HL-60 (cell line): ENCODE measurements around the gene PSG7.
"Not testable (repeated sequence)": the region's sequence is repeated elsewhere in the genome, so short reads cannot be mapped to it uniquely, and the experiment has no call there.

Source experiments
- DNase-seq, 2 experiments: peaks; one replicate each; pipeline ENCODE4 v3.0.0-alpha.2; 2010 to 2020; ENCODE audit warnings: low read depth in 1 of 2, low spot score in 1 of 2
- H3K27ac ChIP-seq: fragments of 250-450 bp; sonication (Bioruptor Pico); replicated peaks from 2 replicates; pipeline ENCODE4 v1.5.1; 2020; ENCODE audit warnings: mild to moderate bottlenecking, moderate library complexity
- H3K27me3 ChIP-seq: fragments of 250-450 bp; sonication (Bioruptor Pico); 2 replicates; pipeline ENCODE4 v1.5.1; 2021; ENCODE audit warnings: mild to moderate bottlenecking, moderate library complexity; ENCODE audit not compliant: insufficient read depth, poor library complexity, severe bottlenecking
- H3K4me3 ChIP-seq: replicated peaks from 2 replicates; pipeline ENCODE4 v1.5.1; 2011; ENCODE audit warnings: mild to moderate bottlenecking, control low read depth, low read length; ENCODE audit not compliant: insufficient read depth
- CTCF ChIP-seq: IDR thresholded peaks from one replicate; pipeline ENCODE4 v1.5.1; 2011; ENCODE audit warnings: low read length, control low read depth, inconsistent platforms; ENCODE audit not compliant: insufficient read depth
- GABPA ChIP-seq: IDR thresholded peaks from 2 replicates; pipeline ENCODE4 v1.6.1; 2012; ENCODE audit warnings: low read depth
- POLR2AphosphoS5 ChIP-seq: IDR thresholded peaks from 2 replicates; pipeline ENCODE4 v1.6.1; 2012; ENCODE audit warnings: low read depth
- REST ChIP-seq: IDR thresholded peaks from 2 replicates; pipeline ENCODE4 v1.6.1; 2012; ENCODE audit warnings: low read depth; ENCODE audit not compliant: insufficient replicate concordance
- SPI1 ChIP-seq: IDR thresholded peaks from 2 replicates; pipeline ENCODE4 v1.6.1; 2012; ENCODE audit warnings: low read depth, mild to moderate bottlenecking, borderline replicate concordance

Gene PSG7

GRCh38 chr19:42961119-42961518 is 24.1 kb upstream of the PSG7 start:
- TF ChIP-seq REST (no peak), POLR2AphosphoS5 (no peak), SPI1 (no peak), GABPA (no peak), CTCF (no peak)
- DNase-seq: no peak
- no peaks in the 10 kb centered on the region for H3K27me3 ChIP-seq

GRCh38 chr19:42952126-42952525 is 15.1 kb upstream of the PSG7 start:
- not testable (repeated sequence) for H3K27ac ChIP-seq, DNase-seq, H3K27me3 ChIP-seq, H3K4me3 ChIP-seq

More at GRCh38 chr19:42961119-42961518, 24.1 kb upstream of the PSG7 start:
- no peak overlapping the region for H3K27ac ChIP-seq
- H3K4me3 ChIP-seq: no peak overlapping the region

- not testable (repeated sequence) for H3K27ac ChIP-seq, DNase-seq, H3K4me3 ChIP-seq, H3K27me3 ChIP-seq
Observed at GRCh38 chr19:42951476-42951875, 14.5 kb upstream of the PSG7 start.

GRCh38 chr19:42942187-42942789 is 5.3 kb upstream of the PSG7 start:
- TF ChIP-seq CTCF: peak; percentile 35
- TF ChIP-seq SPI1: no peak
- TF ChIP-seq GABPA: no peak
- no peak for DNase-seq
- no peaks in the 10 kb centered on the region for H3K27me3 ChIP-seq

GRCh38 chr19:42934726-42935125 is 2.3 kb downstream of the PSG7 start:
- not testable (repeated sequence) for DNase-seq, H3K27me3 ChIP-seq, H3K4me3 ChIP-seq, H3K27ac ChIP-seq

More at GRCh38 chr19:42942187-42942789, 5.3 kb upstream of the PSG7 start:
- H3K4me3 ChIP-seq: no peak overlapping the region
- H3K27ac ChIP-seq: no peak overlapping the region

GRCh38 chr19:42934183-42934582 is 2.8 kb downstream of the PSG7 start:
- H3K27me3 ChIP-seq, H3K27ac ChIP-seq, H3K4me3 ChIP-seq: not testable (repeated sequence)

GRCh38 chr19:42933412-42933811 is 3.6 kb downstream of the PSG7 start:
- not testable (repeated sequence) for H3K4me3 ChIP-seq, H3K27ac ChIP-seq, DNase-seq, H3K27me3 ChIP-seq

More at GRCh38 chr19:42934183-42934582, 2.8 kb downstream of the PSG7 start:
- DNase-seq: not testable (repeated sequence)

GRCh38 chr19:42932485-42933101 is 4.4 kb downstream of the PSG7 start:
- not testable (repeated sequence) for DNase-seq, H3K4me3 ChIP-seq, H3K27me3 ChIP-seq, H3K27ac ChIP-seq

- H3K27ac ChIP-seq, H3K4me3 ChIP-seq, DNase-seq, H3K27me3 ChIP-seq: not testable (repeated sequence)
Observed at GRCh38 chr19:42930214-42930613, 6.8 kb downstream of the PSG7 start.
